ENCODE results near the gene SGMS1.

Gene SGMS1

DNA sequence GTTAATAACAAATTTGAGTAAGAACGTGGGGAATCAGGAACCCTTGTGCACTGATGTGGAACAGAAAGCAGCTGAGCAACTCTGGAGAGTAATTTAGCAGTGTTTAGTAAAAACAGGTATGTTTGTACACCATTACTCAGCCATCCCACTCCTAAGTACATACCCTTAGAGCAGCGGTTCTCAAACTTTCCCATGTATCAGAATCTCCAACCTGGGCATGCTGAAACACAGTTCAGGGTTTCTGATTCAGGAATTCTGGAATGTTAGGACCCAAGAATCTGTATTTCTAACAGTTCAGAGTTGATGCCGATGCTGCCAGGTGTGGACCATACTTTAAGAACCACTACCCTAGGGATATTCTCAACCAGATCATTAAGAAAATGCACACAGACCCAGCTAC is 5.1 kb downstream of the SGMS1 start:
- TF ChIP-seq, protein P1, sequence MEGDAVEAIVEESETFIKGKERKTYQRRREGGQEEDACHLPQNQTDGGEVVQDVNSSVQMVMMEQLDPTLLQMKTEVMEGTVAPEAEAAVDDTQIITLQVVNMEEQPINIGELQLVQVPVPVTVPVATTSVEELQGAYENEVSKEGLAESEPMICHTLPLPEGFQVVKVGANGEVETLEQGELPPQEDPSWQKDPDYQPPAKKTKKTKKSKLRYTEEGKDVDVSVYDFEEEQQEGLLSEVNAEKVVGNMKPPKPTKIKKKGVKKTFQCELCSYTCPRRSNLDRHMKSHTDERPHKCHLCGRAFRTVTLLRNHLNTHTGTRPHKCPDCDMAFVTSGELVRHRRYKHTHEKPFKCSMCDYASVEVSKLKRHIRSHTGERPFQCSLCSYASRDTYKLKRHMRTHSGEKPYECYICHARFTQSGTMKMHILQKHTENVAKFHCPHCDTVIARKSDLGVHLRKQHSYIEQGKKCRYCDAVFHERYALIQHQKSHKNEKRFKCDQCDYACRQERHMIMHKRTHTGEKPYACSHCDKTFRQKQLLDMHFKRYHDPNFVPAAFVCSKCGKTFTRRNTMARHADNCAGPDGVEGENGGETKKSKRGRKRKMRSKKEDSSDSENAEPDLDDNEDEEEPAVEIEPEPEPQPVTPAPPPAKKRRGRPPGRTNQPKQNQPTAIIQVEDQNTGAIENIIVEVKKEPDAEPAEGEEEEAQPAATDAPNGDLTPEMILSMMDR (IDR thresholded peaks at IDR 0.05; ENCODE audit: low read depth, low read length, missing control alignments) = no peak
- no peak overlapping the region for H3K4me3 ChIP-seq (replicated peaks; ENCODE audit: low read depth, low read length)
- no peak for DNase-seq (ENCODE audit: extremely low read depth, low read depth)

DNA sequence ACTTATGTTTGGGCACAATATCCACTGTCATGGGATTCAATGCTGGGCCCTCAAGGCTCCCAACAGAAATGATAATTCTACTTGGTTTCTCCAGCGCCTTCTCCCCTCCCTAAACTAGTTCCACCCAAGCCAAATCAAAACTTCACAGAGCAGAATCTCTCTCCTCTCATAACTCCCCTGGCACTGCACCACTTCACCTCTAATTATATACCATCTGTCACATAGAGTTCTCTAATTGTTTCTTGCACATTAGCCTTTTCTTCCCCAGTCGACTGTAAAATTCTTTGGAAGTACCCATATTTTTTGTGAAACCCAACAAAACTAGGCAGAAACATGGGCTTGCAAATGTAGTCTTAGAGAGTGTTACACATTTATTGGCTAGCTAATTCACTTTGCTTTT is 8.1 kb downstream of the SGMS1 start:
- H3K4me3 ChIP-seq (replicated peaks; ENCODE audit: low read depth, low read length) = no peak overlapping the region
- TF ChIP-seq, protein P1 (IDR thresholded peaks at IDR 0.05; ENCODE audit: low read depth, low read length, missing control alignments) = no peak
- no peak for DNase-seq (ENCODE audit: extremely low read depth, low read depth)

DNA sequence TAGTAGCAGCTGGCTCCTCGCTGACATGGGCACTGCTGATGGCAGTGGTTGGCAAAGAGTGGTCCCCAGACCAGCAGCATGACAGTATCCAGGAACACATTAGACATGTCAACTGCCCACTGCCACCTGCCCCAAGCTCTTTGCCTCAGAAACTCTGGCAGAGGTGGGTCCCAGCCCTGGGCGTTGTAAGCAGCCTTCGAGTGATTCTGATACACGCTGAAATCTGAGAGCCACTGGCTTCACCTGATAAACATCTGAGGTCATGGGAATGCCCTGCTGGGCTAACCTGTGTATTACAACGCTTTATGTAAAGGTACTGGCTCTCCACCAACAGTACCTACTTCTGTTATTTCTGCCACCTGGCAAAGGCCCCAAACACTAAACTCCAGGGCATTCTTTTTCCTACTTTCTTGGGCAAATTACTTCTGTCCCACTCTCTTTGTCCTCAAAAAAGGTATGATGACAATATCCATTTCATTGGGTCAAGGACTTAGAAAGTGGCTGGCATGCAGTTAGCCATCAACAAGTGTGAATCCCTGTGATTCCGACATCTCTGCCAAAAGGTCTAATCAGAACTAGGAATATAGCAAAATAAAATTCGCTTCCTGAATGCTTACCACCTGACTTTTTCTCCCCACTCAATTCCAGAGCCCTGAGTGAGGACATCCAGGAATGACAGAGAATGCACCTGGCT is 9.2 kb downstream of the SGMS1 start:
- DNase-seq (ENCODE audit: extremely low read depth, low read depth) = no peak
- H3K4me3 ChIP-seq (replicated peaks; ENCODE audit: low read depth, low read length) = no peak overlapping the region
- TF ChIP-seq, protein P1 (IDR thresholded peaks at IDR 0.05; ENCODE audit: low read depth, low read length, missing control alignments) = peak; percentile 4

DNA sequence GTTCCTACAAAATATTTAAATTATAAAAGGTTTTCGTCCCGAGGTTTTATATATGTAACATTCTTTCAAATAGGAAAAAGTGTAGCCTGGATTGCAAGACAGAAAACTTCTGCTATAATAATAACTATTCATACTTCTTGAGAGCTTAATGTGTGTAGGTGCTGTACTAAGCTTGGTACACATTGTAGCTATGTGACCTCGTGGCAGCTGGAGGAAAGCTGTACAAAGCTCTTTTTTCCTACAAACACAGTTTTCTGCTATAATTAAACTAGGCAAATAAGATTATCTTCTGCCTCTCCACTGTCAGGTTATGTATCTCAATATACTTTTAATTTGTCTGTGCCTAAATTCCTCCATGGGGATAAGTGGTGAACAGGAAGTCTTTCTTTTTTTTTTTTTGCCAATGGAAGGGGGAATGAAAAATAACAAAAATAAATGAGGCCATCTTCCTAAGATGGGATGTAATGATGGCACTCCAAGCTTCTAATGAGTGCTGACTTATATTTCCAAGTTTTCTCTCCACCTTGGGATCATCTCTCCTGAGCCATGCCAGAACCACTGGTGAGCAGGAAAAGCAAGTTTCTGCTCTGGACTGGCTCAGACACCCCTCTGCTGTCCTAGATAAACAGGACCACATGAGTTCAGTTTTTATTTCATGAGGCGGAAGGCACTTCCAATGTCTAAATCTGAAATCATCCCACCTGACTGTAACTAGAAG is 9.9 kb downstream of the SGMS1 start:
- no peak for DNase-seq (ENCODE audit: extremely low read depth, low read depth)
- TF ChIP-seq, protein P1 (IDR thresholded peaks at IDR 0.05; ENCODE audit: low read depth, low read length, missing control alignments) = no peak
- no peak overlapping the region for H3K4me3 ChIP-seq (replicated peaks; ENCODE audit: low read depth, low read length)

DNA sequence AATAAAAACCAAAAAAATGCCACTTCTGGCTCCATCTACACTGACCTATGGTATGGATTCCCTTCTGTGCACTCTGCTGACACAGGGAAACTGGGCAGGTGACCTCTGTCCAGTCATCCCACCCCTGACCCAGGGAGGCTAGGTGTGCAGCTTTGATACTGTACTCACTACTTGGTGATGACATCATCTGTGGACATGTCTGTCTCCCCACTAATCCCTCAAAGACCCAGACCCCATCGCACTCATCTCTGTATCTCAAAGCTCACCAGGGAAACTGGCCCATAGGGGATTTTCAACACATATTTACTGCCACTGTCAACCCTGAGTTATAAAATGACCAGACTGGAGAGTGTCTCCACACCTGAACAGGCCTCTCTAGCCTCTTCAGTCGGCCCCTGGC is 10.6 kb downstream of the SGMS1 start:
- no peak overlapping the region for H3K4me3 ChIP-seq (replicated peaks; ENCODE audit: low read depth, low read length)
- no peak for DNase-seq (ENCODE audit: extremely low read depth, low read depth)
- TF ChIP-seq, protein P1 (IDR thresholded peaks at IDR 0.05; ENCODE audit: low read depth, low read length, missing control alignments) = no peak

DNA sequence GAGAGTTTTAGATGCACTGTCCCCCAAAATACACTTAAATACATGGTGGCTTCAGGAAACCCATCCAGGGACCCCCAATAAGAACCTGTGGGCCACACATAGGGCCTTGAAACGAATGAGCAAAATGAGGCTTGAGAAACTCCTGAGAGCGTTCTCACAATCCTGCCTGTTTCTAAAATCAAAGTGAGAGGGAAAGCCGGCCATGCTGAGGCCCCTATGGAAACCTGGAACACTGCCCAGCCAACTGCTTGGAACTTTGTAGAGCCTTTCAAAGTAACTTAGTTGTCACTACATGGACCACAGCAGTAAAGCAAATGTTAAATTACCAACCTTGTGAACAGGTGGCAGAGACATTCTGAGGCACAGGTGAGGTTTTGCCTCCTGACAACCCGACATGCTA is 13.4 kb downstream of the SGMS1 start:
- H3K4me3 ChIP-seq (replicated peaks; ENCODE audit: low read depth, low read length) = no peak overlapping the region
- TF ChIP-seq, protein P1 (IDR thresholded peaks at IDR 0.05; ENCODE audit: low read depth, low read length, missing control alignments) = no peak
- DNase-seq (ENCODE audit: extremely low read depth, low read depth) = no peak

Data from HFF-Myc (cell line).